Memory B cell (primary cell): ENCODE data around the gene RPL18A.

Experiments
- ATAC-seq: fragments of 150-1000 bp; cut with Tn5 transposase; 2 replicates; pipeline ENCODE4 v1.10.0; 2021; ENCODE audit warnings: low read depth, mild to moderate bottlenecking, moderate library complexity
- DNase-seq, 2 donors: peaks; one replicate each; pipeline ENCODE4 v3.0.0; 2022; ENCODE audit warnings: low spot score in 2 of 2
- H3K27ac Mint-ChIP-seq: one replicate; pipeline ENCODE4 v1.8.0; 2022; ENCODE audit warnings: mild to moderate bottlenecking, moderate library complexity, mixed read lengths
- H3K27me3 Mint-ChIP-seq: one replicate; pipeline ENCODE4 v1.8.0; 2022; ENCODE audit warnings: mixed read lengths
- H3K36me3 Mint-ChIP-seq: one replicate; pipeline ENCODE4 v1.8.0; 2022; ENCODE audit warnings: mild to moderate bottlenecking, mixed read lengths
- H3K4me1 Mint-ChIP-seq: one replicate; pipeline ENCODE4 v1.8.0; 2022; ENCODE audit warnings: mixed read lengths
- H3K4me3 Mint-ChIP-seq: one replicate; pipeline ENCODE4 v1.8.0; 2022; ENCODE audit warnings: mild to moderate bottlenecking, moderate library complexity, mixed read lengths
- H3K9me3 Mint-ChIP-seq: one replicate; pipeline ENCODE4 v1.8.0; 2022; ENCODE audit warnings: mixed read lengths

RPL18A gene

DNA sequence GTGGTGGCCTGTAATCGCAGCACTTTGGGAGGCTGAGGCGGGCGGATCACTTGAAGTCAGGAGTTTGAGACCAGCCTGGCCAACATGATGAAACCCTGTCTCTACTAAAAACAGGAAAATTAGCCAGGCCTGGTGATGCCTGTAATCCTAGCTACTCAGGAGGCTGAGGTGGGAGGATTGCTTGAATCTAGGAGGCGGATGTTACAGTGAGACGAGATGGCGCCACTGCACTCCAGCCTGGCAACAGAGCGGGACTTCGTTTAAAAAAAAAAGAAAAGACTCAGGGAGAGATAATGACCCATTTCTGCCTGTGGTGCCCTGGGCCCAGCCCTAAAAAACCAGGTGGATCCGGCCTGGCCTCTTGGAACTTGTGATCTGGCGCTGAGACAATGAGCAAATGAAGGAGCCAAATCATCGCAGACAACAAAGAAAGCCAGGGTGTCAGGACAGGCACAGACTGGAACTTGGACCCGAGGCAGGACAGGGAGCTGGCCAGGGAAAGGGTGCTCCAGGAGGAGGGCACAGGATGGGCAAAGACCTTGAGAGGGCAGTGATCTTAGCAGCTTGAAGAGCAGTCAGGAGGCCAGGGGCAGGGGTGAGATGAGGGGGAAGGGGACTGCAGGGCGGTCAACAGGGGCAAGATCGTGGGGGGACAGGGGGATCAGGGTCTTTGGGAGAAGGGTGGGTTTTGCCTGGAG lies 11.0 kb upstream of the RPL18A start:
- DNase-seq: no peak
- ATAC-seq: no peak
- Mint-ChIP-seq H3K9me3 (no peaks in the 10 kb centered on the region), H3K4me3 (peak overlapping the region; percentile 90), H3K4me1 (peaks cover 42% of the 10 kb centered on the region), H3K27ac (peak overlapping the region; percentile 93), H3K36me3 (peaks cover 5% of the 10 kb centered on the region), H3K27me3 (no peaks in the 10 kb centered on the region)

DNA sequence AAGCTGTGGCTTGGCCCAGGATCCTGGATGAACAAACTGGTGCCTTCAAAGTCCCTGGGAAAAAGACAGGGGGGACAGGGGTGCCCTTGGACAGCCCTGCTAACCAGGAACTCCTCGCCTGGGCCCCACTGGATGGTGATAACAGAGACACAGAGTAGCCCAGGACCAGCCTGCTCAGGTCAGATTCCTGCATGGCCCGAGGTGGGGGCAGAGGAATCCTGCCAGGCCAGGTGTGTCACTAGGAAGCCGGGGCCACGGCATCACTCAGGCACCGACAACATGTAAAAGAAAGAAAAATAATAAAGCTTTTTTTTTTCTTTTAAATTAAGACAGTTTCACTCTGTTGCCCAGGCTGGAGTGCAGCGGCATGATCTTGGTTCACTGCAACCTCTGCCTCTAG lies 5.6 kb upstream of the RPL18A start:
- Mint-ChIP-seq H3K27me3 (no peaks in the 10 kb centered on the region), H3K4me3 (no peak overlapping the region), H3K9me3 (no peaks in the 10 kb centered on the region), H3K27ac (no peak overlapping the region), H3K4me1 (peaks cover 26% of the 10 kb centered on the region), H3K36me3 (peaks cover 1% of the 10 kb centered on the region)
- no peak for DNase-seq
- no peak for ATAC-seq

DNA sequence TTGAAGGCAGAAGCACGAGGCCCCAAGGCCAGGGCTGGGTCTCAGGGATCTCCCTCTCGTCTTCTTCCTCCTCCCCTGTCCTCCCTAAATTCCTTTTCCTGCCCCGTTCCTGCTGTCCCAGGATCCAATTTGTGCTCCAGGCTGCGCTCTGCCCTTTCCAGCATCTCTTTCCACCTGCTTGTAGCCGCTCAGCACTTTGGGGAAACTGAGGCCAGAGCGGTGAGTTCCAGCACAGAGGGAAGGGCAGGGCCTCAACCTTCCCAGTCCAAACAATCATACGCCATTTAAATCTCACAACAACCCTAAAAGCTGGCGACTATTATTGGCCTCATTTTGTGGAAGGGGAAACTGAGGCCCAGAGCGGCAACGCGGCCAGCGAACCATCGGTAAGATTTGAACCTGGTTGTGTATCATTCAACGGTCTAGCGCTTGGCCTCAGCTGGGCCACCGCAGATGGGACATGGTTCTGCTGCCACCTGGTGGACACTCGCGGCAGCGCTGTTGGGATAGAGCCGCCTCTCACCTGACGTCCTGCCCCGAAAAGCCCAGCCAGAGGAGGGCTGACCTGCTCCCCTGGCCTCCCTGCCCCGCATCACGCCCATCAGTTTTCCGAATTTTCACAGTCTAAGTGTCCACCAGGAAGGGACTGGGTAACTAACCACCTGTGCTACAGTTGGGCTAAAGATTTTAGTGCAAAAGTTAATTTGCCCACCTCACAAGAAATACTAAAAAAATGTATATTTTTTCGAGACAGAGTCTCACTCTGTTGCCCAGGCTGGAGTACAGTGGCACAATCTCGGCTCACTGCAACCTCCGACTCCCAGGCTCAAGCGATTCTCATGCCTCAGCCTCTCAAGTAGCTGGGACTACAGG lies 4.2 kb upstream of the RPL18A start:
- H3K36me3 Mint-ChIP-seq: peaks cover 1% of the 10 kb centered on the region
- no peaks in the 10 kb centered on the region for H3K27me3 Mint-ChIP-seq
- no peak overlapping the region for H3K4me3 Mint-ChIP-seq
- peak; percentile 16 for ATAC-seq
- no peak overlapping the region for H3K27ac Mint-ChIP-seq
- no peaks in the 10 kb centered on the region for H3K9me3 Mint-ChIP-seq
- H3K4me1 Mint-ChIP-seq: peaks cover 15% of the 10 kb centered on the region
- peak; percentile 94 to 99 for DNase-seq

DNA sequence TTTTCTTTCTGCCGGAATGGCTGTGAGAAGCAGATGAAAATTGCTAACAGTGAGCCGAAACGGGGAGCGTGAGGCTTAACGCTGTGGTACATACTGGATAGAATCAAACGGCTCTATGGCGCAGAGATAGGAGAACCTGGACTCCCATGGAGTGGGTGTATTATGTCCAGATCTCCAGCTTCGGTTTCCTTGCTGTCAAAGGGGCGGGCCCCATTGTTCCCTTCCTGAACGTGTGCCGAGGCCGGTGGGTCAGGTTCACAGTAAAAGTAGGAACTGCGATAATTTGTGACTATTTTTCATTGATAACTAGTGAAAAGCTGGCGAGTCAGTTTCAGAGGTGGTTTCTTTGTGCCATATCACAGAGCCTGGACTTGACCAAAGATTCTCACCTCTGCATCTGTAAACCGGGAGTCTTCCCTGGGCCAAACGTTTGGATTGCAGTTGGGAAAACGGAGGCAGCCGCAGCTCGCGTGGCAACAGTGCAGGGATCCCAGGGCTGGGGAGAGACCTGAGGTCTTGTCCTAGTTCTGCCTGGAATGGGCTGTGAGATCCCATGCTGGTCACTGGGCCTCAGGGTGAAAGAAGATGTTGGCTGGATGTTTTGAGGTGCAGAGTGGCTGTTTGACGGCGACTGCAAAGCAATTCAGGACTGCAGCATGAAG lies 752 bp downstream of the RPL18A start:
- ATAC-seq: no peak
- no peaks in the 10 kb centered on the region for H3K27me3 Mint-ChIP-seq
- no peak for DNase-seq
- H3K4me3 Mint-ChIP-seq: peak overlapping the region; percentile 97
- no peaks in the 10 kb centered on the region for H3K9me3 Mint-ChIP-seq
- peak overlapping the region; percentile 90 for H3K27ac Mint-ChIP-seq
- peaks cover 22% of the 10 kb centered on the region for H3K4me1 Mint-ChIP-seq
- H3K36me3 Mint-ChIP-seq: peaks cover 14% of the 10 kb centered on the region

DNA sequence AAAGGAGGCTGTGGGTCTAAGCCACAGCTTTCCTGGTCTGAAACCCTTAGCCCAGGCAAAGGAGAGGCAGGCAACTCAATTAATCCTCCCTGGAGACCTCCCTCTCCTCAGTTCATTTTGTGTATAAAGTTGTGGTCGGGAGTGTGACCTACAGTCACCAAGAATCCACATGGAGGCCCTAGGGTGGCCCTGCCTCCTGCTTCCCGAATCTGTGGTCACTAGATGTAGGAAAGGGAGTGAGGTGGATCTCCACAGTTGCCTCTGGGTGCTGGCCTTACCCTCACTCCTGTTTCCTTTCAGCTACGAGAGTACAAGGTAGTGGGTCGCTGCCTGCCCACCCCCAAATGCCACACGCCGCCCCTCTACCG lies 1.3 kb downstream of the RPL18A start:
- ATAC-seq: no peak
- peaks cover 22% of the 10 kb centered on the region for H3K4me1 Mint-ChIP-seq
- no peaks in the 10 kb centered on the region for H3K9me3 Mint-ChIP-seq
- peaks cover 14% of the 10 kb centered on the region for H3K36me3 Mint-ChIP-seq
- H3K4me3 Mint-ChIP-seq: peak overlapping the region; percentile 97
- H3K27me3 Mint-ChIP-seq: no peaks in the 10 kb centered on the region
- DNase-seq: no peak
- H3K27ac Mint-ChIP-seq: peak overlapping the region; percentile 90

DNA sequence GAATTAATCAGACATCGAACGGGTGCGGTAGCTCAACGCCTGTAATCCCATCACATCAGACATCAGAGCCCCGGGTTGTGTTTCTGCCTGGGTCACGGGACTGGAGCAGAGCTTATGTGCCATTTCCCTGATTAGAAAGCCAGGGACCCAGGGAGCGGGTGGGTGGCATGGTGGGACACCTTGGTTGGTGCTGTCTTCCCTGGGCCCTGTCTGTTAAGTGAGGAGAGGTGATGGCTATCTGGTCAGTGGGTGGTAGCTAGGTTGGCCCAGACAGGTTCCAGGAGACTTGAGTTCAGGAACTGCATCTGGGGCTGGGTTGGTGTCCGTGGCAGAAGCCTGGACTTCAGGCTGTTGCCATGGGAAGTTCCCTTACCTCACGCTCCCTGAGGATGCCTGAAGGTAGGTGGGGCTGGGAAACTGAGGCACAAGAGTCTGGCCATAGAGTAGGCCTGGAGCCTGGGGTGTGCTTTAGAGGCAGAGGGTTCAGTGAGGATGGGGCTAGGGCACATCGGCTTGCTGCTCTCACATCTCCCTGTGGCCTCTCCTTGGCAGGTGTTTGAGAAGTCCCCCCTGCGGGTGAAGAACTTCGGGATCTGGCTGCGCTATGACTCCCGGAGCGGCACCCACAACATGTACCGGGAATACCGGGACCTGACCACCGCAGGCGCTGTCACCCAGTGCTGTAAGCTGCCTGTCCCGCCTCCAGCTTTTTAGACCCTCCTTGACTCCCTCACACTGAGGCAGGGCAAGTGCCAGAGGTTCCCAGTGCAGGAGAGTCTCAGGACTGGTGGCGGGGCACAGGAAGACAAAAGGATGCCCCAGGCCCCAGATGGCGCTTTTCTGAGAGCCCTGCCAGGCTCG lies 2.1 kb downstream of the RPL18A start:
- Mint-ChIP-seq H3K9me3 (no peaks in the 10 kb centered on the region), H3K4me3 (peak overlapping the region; percentile 97), H3K4me1 (peaks cover 27% of the 10 kb centered on the region), H3K27ac (peak overlapping the region; percentile 90), H3K36me3 (peaks cover 15% of the 10 kb centered on the region), H3K27me3 (no peaks in the 10 kb centered on the region)
- no peak for DNase-seq
- ATAC-seq: no peak

DNA sequence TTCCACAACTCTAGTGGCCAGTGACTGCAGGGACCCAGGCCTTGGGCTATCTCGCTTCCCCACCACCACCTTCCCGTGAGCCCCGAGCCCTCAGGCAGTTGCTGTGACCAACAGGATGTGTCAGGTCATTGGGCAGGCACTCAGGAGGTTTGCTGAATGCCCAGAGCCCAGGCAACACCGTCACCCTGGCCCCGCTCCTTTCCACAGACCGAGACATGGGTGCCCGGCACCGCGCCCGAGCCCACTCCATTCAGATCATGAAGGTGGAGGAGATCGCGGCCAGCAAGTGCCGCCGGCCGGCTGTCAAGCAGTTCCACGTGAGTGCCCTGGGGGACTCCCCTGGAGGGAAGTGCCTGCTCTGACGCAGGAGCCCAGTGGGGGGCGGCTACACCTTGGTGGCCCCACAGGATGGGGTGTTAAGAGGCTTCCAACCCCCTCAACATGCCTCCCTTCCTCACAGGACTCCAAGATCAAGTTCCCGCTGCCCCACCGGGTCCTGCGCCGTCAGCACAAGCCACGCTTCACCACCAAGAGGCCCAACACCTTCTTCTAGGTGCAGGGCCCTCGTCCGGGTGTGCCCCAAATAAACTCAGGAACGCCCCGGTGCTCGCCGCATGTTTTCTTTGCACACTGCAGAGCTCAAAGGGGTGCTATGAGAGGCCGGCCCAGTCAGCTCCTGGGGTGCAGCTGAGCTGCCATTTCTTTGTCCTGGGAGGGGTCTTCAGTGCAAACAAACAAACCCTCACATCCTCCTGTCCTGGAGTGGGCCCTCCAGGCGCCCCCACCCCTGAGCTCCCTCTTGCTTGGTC lies 3.2 kb downstream of the RPL18A start:
- peak; percentile 61 to 62 for DNase-seq
- peak overlapping the region; percentile 90 for H3K27ac Mint-ChIP-seq
- H3K4me3 Mint-ChIP-seq: peak overlapping the region; percentile 74
- H3K27me3 Mint-ChIP-seq: no peaks in the 10 kb centered on the region
- ATAC-seq: peak; percentile 38
- peaks cover 27% of the 10 kb centered on the region for H3K4me1 Mint-ChIP-seq
- H3K9me3 Mint-ChIP-seq: no peaks in the 10 kb centered on the region
- H3K36me3 Mint-ChIP-seq: peaks cover 15% of the 10 kb centered on the region

DNA sequence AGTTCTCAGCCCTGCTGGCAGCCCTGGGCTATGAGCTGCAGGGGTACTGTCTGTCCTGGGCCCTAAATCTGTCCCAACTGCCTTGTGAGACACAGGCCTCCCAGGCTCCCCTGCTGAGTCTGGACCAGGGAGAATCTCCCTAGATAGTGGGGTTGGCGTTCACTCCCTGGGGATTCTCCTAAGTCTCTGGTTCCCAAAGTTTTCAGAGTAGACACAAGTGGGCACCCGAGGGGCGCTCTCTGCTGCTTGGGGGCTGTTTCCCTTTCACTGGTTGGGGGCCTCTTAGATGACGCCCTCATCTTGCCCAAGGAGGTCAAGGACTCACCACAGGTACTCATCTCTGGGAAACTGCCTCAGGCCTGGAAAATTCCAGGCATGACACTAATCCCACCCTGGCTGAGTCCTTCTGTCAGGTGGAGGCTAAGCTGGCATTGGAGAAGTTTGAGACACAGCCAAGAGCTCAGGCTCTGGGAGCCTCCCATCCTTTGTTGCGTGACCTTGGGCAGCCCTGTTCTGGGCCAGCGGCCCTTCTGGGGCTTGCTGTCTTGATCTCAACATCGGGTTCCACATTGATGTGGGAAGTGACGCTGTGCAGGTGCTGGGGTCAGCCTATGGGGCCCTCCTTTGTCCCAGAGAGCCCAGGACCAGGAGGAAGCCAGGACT lies 3.9 kb downstream of the RPL18A start:
- H3K4me1 Mint-ChIP-seq: peaks cover 27% of the 10 kb centered on the region
- ATAC-seq: no peak
- H3K9me3 Mint-ChIP-seq: no peaks in the 10 kb centered on the region

DNA sequence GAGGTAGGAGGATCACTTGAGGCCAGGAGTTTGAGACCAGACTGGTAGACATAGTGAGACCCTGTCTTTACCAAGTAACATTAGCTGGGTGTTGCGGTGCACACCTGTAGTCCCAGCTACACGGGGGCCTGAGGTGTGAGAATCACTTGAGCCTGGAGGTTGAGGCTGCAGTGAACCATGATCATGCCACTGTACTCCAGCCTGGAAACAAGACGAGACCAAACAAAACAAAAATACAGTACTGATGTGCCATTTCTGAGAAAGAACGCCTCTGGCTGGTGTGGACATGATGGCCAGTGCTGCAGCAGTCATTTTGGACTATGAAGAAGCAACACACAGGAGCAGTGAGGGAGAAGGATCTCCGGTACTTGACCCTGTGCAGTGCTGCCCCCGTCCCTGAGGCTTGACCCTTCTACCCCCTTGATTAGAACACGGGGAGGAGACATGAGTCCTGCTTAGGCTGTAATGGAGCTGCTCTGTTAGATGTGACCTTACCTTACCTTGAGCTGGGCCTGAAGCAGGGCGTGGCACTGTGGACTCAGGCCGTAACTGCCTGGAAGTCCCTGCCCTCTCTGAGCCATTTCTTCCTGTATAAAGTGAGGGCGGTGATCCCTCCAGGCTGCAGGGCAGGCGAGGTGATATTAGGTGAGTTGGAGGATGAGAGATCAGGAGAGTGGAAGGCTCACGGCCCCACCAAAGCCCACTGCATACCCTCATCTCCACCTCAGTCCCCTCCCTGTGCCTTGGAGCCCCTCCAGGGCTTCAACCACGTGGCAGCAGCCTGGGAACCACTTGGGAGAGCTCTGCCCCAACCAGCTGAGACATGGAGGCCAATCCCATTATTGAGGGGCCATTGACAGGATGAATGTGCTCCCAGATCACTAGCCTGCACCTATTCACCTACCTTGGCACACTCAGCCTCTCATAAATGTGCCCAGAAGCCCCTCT lies 5.9 kb downstream of the RPL18A start:
- Mint-ChIP-seq H3K27ac (peak overlapping the region; percentile 90), H3K4me3 (no peak overlapping the region), H3K36me3 (peaks cover 15% of the 10 kb centered on the region), H3K27me3 (no peaks in the 10 kb centered on the region), H3K4me1 (peaks cover 25% of the 10 kb centered on the region), H3K9me3 (no peaks in the 10 kb centered on the region)
- DNase-seq: no peak
- no peak for ATAC-seq

More for the DNA sequence above, 3.9 kb downstream of the RPL18A start:
- H3K27ac Mint-ChIP-seq: peak overlapping the region; percentile 90
- H3K27me3 Mint-ChIP-seq: no peaks in the 10 kb centered on the region
- no peak overlapping the region for H3K4me3 Mint-ChIP-seq
- no peak for DNase-seq
- H3K36me3 Mint-ChIP-seq: peaks cover 15% of the 10 kb centered on the region

DNA sequence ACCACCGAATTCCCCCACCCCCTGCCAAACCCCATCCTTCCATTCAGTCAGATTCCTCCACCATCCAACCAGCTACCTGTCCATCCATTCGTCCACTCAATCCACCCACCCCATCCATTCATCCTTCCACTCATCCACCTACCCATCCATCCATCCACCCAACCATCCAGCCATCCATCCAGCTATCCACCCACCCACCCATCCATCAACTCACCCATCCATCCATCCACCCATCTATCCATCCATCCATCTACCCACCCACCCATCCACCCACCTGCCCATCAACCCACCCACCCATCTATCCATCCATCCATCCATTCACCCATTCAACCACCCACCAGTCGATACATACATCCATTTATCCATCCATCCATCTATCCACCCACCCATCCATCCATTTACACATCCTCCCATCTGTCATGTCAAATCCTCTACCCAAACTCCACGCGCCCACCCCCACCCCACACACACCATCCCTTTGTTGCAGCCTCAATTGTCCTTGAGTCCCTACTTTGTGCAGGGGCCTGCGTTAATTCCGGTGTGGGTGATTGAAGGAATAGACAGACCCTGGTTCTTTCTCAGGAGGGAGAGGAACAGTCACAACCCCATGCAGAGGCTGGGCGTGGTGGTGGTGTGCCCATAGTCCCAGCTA lies 6.7 kb downstream of the RPL18A start:
- peaks cover 10% of the 10 kb centered on the region for H3K36me3 Mint-ChIP-seq
- H3K27ac Mint-ChIP-seq: peak overlapping the region; percentile 90
- DNase-seq (no peak), ATAC-seq (no peak)
- H3K27me3 Mint-ChIP-seq: peaks cover 2% of the 10 kb centered on the region
- no peaks in the 10 kb centered on the region for H3K9me3 Mint-ChIP-seq
- H3K4me3 Mint-ChIP-seq: no peak overlapping the region
- peaks cover 19% of the 10 kb centered on the region for H3K4me1 Mint-ChIP-seq

DNA sequence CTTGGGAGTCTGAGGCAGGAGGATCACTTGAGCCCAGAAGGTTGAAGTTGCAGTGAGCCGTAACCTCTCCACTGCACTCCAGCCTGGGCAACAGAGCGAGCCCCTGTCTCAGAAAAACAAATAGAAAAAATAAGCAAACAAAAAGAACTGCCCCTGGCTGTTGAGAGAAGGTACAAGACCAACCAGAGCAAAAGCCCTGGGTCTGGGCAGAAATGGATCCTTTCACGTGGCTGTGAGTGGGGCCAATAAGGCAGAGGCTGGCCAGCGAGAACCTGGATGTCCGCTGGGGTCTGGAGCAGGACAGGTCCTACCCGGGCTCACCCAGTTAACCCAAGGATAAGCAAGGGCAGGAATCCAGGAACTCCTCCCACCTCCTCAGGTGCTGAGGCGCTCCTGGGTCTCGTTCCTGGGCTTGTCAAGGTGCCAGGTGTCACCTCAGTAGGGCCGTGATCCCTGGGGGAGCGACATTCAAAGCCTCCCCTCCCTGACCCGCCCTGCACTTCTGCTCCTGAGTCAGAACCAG lies 7.3 kb downstream of the RPL18A start:
- H3K27ac Mint-ChIP-seq: no peak overlapping the region
- H3K36me3 Mint-ChIP-seq: peaks cover 9% of the 10 kb centered on the region
- H3K4me3 Mint-ChIP-seq: no peak overlapping the region
- DNase-seq: no peak
- no peaks in the 10 kb centered on the region for H3K9me3 Mint-ChIP-seq
- ATAC-seq: no peak
- peaks cover 4% of the 10 kb centered on the region for H3K27me3 Mint-ChIP-seq
- peaks cover 19% of the 10 kb centered on the region for H3K4me1 Mint-ChIP-seq
